Measurements from ENCODE around the gene KRT31.
A peak's percentile ranks its signal among the peaks of the same experiment; 100 is the strongest.
"Not testable (repeated sequence)": the region's sequence is repeated elsewhere in the genome, so short reads cannot be mapped to it uniquely, and the experiment has no call there.

KRT31 gene

DNA sequence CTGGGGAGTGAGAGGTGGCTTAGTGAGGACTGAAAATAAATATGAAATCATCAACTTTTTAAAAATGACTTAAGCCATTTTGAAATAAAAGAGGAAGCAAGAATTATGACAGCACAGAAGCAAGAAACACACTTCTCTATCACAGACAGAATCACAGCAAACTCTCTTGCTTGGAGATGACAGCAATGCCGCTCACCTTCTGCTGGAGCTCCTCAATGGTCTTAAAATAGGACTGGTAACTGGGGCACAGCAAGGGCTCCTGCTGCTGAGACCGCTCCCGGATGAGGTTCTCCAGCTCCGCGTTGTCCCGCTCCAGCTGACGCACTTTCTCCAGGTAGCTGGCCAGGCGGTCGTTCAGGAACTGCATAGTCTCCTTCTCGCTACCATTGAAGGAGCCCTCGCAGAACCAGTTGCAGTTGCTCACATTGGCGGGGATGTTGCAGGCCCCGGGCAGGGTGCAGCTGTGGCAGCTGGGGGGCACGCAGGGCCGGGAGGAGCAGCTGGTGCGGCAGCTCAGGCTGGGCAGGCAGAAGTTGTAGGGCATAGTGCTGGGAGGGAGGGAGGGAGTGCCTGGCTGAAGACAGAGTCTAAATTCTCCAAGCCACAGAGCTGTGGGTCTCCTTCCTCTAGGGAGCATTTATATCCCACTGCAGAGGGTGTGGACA is at the start of gene KRT31:
KRT31 (minus strand) TSS at position 613 of the 665 bp plus-strand sequence; CDS start at position 544, 69 bp downstream.
- no peak for DNase-seq

DNA sequence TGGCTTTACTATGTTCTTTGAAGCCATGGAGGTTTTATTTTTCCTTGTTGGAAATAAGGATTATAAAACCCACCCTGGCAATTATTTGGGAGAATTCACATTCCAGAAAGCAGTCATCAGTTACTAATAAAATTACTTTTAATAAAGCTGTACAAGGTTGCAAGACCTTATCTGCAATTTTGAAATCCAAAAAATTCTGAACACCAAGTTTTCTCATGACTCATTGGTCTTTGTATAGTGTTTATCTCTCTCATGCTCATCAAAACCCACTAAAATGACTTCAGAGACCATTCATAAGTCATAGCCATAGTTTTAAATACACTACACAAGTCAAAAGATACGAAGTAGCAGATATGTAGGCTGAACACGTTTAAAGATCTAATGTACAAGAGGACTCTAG is 49.4 kb upstream of the KRT31 start:
- no peak for DNase-seq

DNA sequence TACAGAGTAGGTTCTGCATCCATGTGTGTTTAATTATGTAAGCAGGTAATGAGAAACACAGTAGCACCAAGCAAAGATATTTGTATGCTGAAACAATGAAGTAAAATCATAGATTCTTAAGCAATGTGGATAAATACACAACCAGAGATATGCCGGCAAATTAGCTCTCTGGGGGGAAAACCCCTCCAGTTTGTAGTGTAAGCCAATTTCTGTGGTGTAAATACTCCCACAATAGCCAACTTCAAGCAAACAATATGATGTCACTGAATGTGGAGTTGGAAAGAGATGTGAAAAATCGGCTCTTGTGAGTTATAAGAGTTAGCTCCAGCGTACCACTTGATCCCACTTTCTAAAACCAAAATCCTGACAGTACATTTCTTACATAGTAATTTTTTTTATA is 47.2 kb upstream of the KRT31 start:
- no peak for DNase-seq

DNA sequence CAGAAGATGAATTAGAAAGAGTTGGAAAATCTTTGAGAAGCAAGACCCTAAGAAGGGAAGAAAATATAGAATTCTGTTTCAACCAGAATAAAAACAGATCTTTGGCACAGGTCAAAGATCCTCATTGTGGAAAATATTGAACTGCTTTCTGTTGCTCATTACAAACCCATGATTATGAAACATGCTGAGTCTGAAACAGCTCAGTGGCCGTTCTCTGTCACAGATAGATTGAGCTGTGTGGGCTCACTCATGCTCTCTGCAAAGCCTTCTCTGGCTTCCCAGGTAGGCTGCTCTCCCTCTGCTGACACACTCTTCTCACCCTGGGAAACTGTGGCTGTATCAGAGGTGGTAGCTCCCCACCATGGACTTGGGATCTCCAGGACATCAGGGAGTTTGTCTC is 46.8 kb upstream of the KRT31 start:
- DNase-seq = no peak

DNA sequence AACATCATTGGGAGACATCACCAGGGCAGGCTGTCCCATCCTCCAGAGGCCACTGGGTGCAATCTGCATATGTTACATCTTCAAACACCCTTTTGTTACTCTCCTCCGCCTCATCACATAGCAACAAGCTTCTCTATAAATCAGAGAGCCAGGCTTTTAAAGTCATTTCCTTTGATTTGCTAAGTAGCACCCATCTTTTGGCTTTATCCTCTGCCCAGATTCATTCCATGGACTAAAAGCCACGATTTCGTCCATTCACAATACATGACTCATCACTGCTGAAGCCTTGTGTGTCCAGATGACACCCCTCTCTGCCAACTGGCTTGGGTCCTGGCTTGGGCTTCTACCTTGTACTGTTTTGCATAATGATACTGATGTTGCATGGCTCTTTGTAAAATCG is 45.3 kb upstream of the KRT31 start:
- DNase-seq = no peak

DNA sequence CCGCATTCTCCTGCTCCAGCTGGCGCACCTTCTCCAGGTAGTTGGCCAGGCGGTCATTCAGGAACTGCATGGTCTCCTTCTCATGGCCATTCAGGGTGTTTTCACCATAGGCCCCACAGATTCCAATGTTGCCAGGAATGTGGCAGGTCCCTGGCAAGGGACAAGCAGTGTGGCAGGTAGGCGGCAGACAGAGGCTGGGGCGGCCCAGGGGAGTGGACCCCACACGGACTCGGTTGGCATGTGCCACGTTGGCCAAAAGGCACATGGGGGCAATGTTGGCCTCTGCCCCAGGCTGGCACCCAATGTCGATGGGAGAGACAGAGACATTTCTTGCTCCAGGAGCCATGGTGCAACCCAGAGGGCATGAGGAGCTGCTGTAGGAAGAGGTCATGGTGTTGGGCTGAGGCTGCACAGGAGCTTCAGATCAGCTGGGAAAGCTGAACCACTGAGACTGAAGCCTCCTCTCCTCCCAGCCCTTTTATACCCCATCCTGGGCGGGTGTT is 43.2 kb upstream of the KRT31 start, which contains the start of gene KRT38:
KRT38 (minus strand) TSS at position 453 of the 503 bp plus-strand sequence; CDS start at position 391, 62 bp downstream.
- no peak for DNase-seq

DNA sequence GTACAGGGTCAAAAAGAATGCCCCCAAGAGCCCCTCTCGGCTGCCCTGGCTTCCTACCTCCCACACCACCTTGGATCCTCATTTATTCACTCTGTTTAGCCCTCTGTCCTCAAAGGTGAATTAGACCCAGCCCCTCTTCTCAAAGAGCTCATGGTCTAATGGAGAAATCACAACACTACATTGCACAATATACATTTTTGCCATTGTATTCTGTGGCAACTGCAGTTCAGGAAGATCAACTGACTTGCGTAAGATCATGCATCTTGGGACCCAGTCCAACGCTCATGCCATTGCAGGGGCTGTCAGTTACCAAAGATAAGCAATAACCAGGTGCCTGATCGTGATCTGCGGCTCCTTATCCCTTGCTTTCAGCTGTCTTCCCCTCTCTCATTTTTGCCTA is 42.0 kb upstream of the KRT31 start:
- DNase-seq = no peak

DNA sequence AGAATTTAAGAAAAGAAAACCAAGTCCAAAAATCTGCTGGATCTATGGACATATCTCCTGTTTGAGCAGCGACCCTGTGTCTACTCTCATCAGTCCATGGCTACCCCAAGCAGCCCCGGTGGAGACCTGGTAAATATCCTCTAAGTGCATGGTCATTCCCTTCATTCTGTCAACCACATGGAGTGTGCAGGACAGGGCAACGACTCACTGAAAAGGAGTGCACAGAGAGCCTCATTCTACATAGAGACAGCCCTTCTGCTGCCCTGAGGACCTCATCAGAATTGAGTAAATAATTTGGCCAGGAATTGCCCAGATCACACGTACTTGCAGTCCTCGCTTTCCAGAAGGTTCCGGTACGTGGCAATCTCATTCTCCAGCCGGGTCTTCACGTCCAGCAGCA is 40.4 kb upstream of the KRT31 start:
- no peak for DNase-seq

DNA sequence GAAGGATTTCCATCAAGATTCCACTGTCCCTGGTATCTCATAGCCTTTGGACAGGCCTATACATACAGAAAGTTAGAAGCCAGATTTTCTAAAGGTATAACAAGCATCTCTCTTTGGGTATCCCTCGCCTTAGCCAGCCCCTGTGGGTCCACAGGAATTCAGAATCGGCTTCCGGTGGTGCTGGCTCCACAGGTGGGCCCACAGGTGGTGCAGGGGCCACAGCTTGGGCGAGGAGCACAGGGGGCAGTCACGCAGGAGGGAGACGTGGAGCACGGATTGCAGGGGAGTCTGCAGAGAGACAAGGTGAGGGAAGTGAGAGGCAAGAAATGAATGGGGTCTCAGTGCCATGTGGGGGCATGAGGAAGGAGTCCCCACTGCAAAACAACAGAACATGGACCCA is 39.8 kb upstream of the KRT31 start:
- no peak for DNase-seq

DNA sequence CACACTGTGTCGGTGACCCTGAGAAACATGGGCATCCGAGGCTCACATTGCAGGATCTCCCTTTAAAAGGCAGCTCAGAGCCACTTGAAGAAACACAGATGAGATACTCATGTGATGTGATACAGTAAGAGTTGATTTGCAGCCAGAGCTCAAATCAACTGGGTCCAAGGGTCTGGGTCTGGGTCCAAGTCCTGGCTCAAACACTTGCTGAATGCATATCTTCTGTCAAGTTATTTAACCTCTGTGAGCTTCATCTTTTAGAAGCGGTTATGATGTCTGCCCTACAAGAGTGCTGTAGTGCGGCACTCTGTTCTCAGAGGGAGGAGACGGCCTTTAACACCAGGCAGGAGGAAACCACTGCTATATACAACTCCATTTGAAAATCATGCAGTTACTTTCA is 37.0 kb upstream of the KRT31 start:
- DNase-seq = no peak

DNA sequence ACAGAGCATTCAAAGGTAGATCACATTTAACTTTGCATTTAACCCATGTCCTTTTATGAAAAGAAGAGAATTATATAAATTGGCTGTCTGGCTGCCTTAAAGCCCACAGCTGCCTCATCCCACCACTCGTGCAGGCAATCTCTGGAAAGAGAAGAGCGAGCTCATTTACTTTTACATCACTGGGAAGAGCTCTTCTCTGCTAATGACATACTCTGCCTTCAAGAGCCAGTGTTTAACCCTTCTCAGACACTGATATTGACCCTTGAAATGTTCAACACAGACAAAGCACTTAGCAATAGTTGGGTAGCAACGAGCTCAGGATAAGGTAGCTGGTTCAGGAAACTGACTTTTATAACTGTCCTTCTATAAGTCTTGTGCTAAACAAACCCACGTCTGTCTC is 36.6 kb upstream of the KRT31 start:
- no peak for DNase-seq

DNA sequence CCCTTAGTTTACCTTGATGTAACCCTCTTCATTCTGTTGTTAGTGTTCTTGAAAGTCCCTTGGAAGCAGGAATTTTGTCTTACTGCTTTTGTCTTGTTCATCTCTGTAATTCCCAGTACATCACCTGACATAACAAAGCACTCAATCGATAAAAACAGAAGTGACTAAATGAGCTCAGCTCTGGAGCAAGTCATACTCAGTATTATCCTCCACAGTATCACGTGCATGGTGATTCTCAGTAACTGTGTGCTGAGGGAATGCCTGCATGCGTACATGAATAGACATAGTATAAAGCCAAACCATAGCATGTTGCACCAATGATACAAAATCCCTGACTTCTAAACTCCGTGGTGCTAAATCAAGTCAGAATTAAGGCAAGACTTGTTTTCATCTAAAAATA is 36.2 kb upstream of the KRT31 start:
- no peak for DNase-seq

DNA sequence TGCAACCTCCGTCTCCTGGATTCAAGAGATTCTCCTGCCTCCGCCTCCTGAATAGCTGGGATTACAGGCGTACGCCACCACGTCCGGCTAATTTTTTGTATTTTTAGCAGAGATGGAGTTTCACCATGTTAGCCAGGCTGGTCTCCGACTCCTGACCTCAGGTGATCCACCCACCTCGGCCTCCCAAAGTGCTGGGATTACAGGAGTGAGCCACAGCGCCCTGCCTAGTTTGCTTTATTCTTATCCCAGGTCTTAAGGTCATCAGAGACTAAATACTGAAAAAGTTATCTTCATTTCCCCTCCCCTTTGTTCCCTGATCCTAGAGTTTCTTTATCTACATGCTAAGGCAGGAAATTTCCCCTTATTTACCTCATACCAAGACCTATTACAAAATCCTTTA is 33.0 kb upstream of the KRT31 start:
- not testable (repeated sequence) for DNase-seq

DNA sequence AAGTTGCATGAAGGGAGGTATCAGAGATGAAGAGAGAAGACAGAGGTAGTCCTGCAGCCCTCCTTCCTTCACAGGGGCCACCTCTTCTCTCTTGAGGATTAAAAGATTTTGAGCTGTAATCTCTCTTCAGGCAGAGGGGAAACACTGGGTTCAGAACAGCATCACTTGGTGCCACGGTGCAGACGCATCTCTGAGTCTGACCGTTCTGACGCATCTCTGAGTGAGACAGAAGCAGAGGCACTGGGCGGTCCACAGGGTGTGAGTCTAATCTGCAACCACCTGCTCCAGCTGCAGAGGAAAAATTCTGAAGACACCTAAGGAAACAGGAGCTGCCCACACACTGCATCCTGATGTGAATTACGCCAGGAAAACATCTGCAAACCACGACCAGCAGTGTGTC is 32.3 kb upstream of the KRT31 start:
- no peak for DNase-seq

DNA sequence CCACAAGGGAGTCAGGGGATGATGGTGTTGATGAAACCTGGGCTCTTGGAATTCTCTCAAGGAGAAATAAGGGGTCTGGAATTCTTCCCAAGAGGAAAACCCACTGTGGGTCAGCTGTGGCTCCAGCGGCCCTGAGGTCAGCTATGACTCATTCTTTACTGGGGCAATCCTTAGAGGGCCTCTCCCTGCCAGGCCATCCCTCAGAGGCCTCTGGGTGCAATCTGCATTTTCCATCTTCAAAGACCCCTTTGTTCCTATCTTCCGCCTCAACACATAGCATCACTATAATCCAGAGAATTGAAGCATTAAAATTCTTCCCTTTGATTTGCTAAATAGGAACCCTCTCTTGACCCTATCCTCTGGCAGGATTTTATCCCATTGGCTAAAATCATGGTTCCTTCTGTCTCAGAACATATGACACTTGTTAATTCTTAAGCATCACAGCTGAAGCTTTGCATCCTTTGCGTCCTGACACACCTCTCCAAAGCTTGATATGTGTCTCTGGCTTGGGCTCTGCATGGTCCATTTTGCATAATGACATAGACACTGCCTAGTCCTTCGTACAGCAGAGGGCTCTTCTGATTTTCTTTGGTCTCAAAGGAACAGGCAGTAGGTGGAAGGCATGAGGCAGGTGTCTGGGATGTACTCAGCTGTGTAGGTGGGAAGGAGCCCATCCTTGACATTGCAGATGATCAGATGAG is 31.3 kb upstream of the KRT31 start:
- DNase-seq = no peak

DNA sequence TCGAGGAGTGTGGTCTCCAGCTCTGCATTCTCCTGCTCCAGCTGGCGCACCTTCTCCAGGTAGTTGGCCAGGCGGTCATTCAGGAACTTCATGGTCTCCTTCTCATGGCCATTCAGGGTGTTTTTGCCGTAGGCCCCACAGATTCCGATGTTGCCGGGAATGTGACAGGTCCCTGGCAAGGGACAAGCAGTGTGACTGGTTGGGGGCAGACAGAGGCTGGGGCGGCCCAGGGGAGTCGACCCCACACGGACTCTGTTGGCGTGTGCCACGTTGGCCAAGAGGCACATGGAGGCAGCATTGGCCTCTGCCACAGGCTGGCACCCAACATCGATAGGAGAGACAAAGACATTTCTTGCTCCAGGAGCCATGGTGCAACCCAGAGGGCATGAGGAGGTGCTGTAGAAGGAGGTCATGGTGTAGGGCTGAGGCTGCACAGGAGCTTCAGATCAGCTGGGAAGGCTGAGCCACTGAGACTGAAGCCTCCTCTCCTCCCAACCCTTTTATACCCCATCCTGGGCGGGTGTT is 26.8 kb upstream of the KRT31 start, which contains the start of gene KRT37:
KRT37 (minus strand) TSS at position 475 of the 525 bp plus-strand sequence; CDS start at position 413, 62 bp downstream.
- DNase-seq = no peak

DNA sequence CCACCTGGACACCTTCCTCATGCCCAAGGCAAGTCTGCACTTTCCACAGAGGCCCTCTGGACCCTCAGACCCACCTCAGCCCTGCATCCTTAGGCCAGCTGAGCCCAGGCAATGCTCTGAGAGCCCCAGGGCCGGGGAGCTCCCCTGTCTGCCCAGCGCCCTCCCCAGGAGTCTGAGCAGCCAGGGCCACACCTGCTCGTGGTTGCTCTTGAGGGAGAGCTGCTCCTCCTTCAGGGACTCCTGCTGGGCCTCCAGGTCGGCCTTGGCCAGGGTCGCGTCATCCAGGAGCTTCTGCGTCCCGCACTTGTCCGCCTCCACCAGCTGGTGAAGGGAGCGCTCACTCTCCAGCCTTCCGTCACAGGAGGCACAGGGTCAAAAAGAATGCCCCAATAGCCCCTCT is 25.2 kb upstream of the KRT31 start:
- DNase-seq = not testable (repeated sequence)

DNA sequence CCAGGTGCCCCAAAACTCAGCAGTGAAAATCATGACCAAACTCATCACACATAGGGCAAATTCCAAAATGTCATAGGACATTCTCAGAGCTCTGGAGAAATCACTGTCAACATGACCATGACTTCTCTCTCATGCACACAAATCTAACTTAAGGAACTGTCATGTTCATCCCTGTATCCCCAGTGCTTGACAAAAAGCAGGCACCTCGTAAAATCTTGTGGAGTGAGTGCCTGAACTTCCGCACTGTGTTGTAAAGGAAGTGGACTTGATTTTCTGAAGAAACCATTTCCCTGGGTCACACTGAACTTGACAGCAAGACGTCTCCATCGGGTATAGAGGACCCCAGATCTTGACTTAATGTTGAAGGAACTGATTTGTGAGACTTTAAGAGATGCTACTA is 24.2 kb upstream of the KRT31 start:
- DNase-seq = no peak

DNA sequence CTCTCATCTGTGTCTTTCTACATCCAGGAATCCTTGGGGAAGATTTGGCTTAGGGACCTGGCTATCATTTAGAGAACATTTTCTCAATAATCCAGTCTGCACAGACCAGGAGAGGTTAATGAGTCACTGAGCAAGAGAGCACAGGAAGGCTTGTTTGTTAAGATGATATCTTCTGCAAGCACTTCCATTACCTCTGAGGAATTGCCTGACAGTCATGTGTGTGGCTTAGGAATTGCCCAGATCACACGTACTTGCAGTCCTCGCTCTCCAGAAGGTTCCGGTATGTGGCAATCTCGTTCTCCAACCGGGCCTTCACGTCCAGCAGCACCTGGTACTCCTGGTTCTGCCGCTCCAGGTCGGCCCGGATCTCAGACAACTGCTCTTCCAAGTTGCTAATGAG is 23.7 kb upstream of the KRT31 start:
- no peak for DNase-seq

DNA sequence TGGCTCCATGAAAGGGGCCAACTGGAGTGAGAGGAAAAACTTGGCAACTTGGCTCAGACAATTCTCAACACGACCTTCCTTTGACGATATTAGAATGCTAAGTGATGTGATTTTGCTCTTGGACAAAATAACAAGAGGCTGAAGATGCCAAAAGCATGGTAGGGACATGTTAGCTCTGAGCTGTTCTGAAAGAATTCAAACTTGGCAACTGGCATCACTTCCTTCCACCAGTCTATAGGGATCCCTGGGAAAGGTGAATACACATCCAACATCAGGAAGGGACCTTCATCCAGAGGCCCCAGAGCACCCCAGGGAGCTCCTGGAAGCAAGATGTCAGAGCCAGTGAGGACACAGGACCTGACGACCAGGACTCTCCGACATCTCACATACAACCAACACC is 22.7 kb upstream of the KRT31 start:
- DNase-seq = no peak

DNA sequence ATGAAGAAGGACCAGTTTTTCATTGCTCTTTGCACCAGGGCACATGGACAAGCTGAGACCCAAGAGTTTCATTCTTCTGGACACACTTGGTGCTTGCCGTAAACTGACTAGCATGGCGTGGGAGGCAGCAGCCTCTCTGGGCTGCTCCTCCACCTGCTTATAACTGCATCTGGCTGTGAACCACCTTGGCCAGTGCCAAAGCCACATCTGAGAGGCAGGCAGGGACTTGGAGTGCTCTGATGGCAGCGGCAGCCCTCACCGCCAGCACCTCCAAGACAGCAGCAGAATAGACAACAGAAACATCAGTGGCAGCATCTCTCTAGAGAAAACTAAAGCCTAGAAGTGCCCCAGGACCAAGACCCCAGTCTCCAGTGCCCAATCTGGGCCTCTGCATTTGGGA is 22.3 kb upstream of the KRT31 start:
- DNase-seq = no peak

DNA sequence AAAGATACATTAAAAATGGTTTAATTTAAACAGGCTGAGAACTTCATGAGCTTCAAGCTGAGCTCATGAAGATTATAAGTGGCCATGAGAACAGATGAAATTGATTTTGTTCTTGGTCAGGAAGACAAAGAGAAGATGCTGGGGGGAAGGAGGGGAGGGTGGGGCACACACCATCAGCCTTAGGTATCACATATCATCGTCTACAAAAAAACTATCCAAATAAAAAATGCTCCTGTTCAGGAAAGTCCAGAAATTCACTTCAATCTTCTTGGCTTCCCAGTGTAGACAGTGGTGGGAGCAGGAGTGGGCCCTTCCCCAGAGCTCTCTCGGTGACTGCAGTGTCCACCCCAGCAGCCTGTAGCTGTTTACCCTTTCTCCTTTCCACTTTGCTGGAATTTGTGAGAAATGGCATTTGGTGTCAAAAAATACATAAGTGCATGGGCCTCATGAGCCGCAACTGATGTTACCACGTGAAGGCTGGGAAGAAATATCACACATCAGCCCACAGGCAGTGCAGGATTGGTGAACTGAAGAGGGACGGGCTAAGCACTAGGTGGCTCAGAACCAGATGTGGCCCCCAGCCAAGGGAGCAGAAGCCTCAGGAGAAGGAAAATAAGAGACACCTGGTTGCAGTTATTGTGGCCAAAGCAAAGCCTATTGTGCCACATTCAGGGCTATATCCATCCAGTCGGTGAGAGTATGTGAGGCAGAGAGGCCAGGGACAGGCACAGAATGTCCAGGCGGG is 20.9 kb upstream of the KRT31 start:
- no peak for DNase-seq

DNA sequence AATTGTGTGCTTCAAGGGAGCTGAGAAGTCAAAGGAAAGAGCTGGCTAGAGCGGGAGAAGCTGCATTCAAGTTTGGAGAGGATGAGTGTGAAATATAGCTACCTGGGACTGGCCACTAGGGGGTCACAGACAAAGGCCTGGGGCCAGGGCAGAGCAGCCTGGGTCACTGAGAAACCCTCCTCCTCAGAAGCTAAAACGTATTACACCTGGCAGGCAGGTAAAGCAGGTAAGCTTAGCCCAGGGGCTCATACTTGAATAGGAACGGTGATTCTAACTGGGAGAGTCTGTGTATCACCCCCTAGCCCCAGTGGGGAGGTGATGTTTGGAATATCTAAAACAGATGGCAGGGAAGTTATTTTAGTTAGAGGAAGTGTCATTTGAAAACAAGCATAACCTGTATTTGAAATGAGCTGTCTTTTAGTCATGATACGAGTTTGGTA is 20.2 kb upstream of the KRT31 start:
- DNase-seq = peak; percentile 2

Data from hematopoietic multipotent progenitor cell treated with erythropoietin and hydrocortisone succinate and interleukin-3 and kit ligand, for 8 days (in vitro differentiated cells).